DOHH2 (cell line): Measurements from ENCODE around the gene PTBP2.

Experiments
- CTCF ChIP-seq: fragments of 200-600 bp; sonication (generic); IDR thresholded peaks from one replicate; pipeline ENCODE4 v1.5.1; 2014; ENCODE audit warnings: antibody characterized with exemption, mild to moderate bottlenecking, low read depth, low read length; ENCODE audit not compliant: poor library complexity, severe bottlenecking
- EZH2phosphoT487 ChIP-seq: fragments of 200-600 bp; sonication (generic); IDR thresholded peaks from 2 replicates; pipeline ENCODE4 v1.6.1; 2017; ENCODE audit warnings: borderline replicate concordance, mild to moderate bottlenecking, antibody characterized with exemption, low read length, moderate library complexity, mixed read lengths

GRCh38 chr1:96834986-96835385, 113.4 kb downstream of the PTBP2 start:
- TF ChIP-seq CTCF (no peak), EZH2phosphoT487 (no peak)
